Superior temporal gyrus (tissue), 1 donor: Measurements from ENCODE around the gene DENND2C.

Source experiments
- DNase-seq: peaks from one replicate; pipeline ENCODE4 v3.0.0-alpha.2; 2016; ENCODE audit errors: extremely low spot score

Gene DENND2C

GRCh38 chr1:114549137-114549536, 120.7 kb downstream of the DENND2C start:
- DNase-seq = no peak

- DNase-seq = no peak
Observed at GRCh38 chr1:114547076-114547475, 122.8 kb downstream of the DENND2C start.

DNA sequence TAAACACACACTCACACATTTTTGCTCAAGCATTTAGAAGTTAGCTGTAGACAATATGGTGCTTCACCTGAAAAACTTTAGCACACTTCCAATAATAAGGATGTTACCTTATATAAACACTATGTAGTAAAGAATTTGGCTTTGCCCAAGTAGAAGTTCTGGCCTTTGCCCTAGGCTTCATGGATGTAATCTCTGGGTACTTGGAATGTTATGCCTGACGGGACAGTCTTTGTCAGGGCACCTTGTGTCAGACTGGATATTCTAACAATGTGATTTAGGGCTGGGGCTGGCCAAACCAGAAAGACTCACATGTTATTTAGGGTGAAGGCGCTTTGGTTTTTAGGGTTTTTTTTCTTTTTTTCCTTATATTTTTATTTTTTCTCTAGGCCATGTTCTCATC, 124.1 kb downstream of the DENND2C start:
- DNase-seq = no peak

DNA sequence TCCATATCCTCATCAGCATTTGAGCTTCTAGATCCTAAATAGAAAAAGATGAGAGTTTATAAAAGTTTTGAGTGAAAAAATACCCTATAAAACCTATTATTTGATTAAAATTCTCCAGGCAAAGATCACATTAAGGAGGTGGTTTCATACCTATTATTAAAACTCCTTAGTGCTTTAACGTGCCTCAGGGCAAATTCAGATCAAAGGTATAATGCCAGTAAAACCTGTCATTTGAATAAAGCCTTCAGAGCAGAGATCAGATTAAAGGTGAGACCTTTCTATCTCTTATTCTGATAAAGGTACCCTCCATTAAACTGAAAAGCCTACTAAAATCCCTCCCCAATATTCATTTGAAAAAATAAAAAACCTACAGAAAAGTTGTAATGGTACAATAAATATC, 124.5 kb downstream of the DENND2C start:
- no peak for DNase-seq

DNA sequence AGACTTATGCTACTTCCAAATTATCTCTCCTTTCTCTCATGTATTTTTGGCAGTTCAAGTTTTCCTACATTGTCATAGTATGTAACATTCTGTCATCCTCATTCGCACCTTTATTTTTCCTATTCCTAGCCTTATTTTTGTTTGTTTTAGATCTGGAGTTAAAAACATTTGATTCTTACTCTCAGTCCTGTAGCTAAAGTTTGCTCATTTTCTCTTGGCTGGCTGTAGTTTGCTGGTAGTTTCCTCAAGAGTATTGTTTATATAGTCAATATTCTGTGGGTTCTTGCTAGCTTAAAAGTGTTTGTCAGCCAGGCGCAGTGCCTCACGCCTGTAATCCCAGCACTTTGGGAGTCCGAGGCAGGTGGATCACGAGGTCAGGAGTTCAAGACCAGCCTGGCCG, 129.0 kb downstream of the DENND2C start:
- DNase-seq = no peak

GRCh38 chr1:114540272-114540671, 129.6 kb downstream of the DENND2C start:
- no peak for DNase-seq

DNA sequence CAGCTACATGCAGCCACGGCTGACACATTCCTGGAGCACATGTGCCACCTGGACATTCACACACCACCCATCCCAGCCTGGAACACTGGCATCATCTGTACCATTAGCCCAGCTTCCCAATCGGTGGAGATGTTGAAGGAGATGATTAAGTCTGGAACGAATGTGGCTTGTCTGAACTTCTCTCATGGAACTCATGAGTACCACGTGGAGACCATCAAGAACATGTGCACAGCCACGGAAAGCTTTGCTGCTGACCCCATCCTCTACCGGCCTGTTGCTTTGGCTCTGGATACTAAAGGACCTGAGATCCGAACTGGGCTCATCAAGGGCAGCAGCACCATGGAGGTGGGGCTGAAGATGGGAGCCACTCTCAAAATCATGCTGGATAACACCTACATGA, 133.8 kb downstream of the DENND2C start:
- DNase-seq = no peak

DNA sequence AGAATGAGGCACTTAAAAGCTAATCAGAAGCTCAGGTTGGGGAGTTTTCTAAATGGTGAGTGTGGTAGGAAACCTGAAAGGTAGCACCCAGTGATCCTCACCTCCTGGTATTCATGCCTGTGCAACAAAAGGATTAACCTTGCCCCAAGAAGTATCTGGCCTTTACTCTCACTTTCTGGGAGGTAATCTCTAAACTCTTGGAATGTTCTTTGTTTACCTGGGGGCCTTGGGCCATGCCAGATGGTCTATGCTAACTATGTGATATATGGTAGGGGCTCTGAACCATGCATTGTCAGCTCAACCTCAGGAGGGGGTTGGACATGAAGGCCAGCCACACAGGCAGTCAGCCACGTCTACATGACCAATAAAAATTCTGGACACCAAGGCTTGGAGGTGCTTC, 134.4 kb downstream of the DENND2C start:
- DNase-seq = no peak
